ENCODE measurements around the gene DIDO1.

DNA sequence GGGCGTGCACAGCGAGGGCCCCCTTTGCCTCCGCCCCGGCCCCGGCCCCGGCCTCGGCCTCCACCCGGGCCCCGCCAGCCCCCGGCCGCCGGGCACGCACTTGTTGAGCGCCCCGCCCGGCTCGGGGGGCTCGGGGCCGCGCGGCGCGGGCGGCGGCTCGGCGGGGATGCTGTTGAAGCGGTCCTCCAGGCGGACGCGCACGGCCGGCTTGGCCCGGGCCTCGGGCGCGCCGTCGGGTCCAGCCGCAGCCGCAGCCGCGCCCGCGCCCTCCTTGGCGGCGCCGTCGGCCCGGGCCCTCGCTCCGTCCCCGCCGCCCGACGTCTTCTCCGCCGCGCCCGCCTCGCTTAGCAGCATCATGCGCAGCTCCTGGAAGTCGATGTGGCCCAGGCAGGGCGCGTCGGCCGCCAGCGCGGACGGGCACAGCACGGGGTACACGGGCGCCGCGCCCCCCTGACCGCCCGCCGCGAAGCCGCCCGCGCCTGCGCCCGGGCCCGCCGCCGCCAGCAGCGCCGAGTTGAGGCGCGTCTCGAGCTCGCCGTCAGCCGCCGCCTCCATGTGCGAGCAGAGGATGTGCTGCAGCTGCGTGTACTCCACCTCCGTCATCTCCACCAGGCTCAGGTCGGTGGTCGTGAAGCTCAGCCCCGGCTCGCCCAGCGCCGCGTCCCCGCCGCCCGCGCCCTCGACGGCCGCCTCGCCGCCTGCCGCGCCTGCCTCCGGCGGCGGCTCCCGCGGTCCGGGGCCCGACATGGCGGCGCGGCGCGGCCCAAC, 65.2 kb downstream of the DIDO1 start:
- TF ChIP-seq POLR2AphosphoS5 (IDR thresholded peaks at IDR 0.05; ENCODE audit: low read depth, low read length) (no peak), SIN3A (IDR thresholded peaks at IDR 0.05; ENCODE audit: borderline replicate concordance, insufficient read depth, low read length) (no peak), TAF1 (IDR thresholded peaks at IDR 0.05; ENCODE audit: borderline replicate concordance, insufficient read depth, low read length) (no peak)
- TF ChIP-seq, protein P1, sequence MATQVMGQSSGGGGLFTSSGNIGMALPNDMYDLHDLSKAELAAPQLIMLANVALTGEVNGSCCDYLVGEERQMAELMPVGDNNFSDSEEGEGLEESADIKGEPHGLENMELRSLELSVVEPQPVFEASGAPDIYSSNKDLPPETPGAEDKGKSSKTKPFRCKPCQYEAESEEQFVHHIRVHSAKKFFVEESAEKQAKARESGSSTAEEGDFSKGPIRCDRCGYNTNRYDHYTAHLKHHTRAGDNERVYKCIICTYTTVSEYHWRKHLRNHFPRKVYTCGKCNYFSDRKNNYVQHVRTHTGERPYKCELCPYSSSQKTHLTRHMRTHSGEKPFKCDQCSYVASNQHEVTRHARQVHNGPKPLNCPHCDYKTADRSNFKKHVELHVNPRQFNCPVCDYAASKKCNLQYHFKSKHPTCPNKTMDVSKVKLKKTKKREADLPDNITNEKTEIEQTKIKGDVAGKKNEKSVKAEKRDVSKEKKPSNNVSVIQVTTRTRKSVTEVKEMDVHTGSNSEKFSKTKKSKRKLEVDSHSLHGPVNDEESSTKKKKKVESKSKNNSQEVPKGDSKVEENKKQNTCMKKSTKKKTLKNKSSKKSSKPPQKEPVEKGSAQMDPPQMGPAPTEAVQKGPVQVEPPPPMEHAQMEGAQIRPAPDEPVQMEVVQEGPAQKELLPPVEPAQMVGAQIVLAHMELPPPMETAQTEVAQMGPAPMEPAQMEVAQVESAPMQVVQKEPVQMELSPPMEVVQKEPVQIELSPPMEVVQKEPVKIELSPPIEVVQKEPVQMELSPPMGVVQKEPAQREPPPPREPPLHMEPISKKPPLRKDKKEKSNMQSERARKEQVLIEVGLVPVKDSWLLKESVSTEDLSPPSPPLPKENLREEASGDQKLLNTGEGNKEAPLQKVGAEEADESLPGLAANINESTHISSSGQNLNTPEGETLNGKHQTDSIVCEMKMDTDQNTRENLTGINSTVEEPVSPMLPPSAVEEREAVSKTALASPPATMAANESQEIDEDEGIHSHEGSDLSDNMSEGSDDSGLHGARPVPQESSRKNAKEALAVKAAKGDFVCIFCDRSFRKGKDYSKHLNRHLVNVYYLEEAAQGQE (IDR thresholded peaks at IDR 0.05; ENCODE audit: insufficient read depth in 1 of 2, low read depth in 2 of 2, low read length in 2 of 2): no peak
